ENCODE data around the gene TIAM2.

Gene TIAM2

GRCh38 chr6:155130161-155130853 lies 135.2 kb downstream of the TIAM2 start:
- DNase-seq (ENCODE audit: low spot score) = no peak

DNA sequence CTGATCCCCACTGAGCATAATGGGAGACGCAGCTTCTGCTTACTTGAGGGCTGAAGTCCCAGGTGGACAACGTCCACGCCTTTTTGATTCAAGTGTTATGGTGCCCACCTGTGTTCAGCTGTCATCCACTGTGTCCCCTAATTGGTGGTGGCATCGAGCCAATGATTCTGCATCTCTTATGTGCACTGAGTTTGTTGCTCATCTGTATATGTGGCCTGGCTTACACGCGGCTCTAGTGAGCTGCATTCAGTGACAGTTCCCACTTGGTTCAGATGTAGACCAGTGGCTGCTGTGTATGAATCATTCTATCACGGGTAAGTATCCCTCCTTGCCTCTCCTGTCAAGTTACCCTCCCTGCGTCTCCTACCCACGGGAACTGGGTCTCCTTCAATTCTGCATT lies 137.5 kb downstream of the TIAM2 start:
- DNase-seq (ENCODE audit: low spot score) = no peak

DNA sequence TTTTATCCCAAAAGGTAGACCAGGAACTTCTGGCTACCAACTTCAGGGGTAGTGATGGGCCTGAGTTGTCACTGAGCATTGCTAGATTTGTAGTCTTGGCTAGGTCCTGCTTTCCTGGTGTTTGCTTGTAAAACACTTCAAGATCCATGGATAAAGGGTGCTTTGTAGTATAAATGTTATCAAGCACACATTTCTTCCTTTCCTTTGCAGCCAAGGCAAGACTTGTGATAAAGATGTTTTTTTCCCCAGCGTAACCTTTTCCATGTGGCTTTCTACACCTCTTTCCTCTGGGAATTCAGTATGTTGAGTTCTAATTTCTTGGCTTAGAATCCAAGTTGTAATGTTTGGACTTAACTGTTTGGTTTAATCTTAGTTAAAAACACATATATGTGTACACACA lies 145.9 kb downstream of the TIAM2 start:
- DNase-seq (ENCODE audit: low spot score) = no peak

GRCh38 chr6:155141512-155141911 lies 146.4 kb downstream of the TIAM2 start:
- no peak for DNase-seq (ENCODE audit: low spot score)

GRCh38 chr6:155142168-155143028 lies 147.3 kb downstream of the TIAM2 start:
- DNase-seq (ENCODE audit: low spot score) = no peak

- no peak for DNase-seq (ENCODE audit: low spot score)
Observed at GRCh38 chr6:155143029-155143577, 148.0 kb downstream of the TIAM2 start.

DNA sequence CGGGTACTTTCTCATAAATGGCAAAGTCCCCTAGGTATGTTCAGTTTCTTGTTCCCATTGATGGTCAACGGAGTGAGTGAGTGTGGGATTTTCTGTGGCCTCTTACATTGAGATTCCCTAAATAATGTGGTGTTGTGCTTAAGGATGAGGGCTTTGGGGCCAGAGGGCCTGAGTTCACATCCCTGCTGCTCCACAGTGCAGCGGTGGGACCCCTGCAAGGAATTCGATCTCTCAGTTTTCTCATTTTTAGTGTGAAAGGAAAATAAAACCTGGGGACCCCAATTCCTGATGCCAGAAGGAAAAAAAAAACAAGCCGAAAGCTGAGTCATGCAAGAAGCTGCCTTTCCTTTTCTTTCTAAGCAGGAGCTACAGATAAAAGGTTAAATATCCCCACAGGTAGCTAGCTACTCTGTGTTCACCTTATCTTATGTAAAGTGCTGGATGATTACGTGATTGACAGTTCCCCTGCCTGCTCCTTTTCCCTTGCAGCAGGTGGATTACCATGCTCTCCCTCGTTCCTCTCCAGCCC lies 148.5 kb downstream of the TIAM2 start:
- DNase-seq (ENCODE audit: low spot score) = no peak

DNA sequence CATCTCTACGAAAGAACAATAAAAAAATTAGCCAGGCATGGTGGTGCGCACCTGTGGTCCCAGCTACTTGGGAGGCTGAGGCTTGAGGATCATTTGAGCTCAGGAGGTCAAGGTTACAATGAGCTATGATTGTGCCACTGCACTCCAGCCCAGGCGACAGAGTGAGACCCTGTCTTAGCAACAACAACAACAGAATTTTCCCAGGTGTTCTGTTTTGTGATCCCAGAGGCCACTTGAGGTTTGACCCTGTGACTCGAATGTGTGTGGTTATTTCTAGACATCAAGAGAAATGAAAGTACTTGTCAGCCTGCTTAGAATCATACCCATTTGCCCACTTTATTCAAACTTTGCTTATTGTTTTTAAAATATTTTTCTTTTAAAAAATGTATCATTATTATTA lies 151.1 kb downstream of the TIAM2 start:
- no peak for DNase-seq (ENCODE audit: low spot score)

GRCh38 chr6:155147958-155148663 lies 153.0 kb downstream of the TIAM2 start:
- no peak for DNase-seq (ENCODE audit: low spot score)

- DNase-seq (ENCODE audit: low spot score) = no peak
Observed at GRCh38 chr6:155150967-155151671, 156.0 kb downstream of the TIAM2 start.

- DNase-seq (ENCODE audit: low spot score) = peak; percentile 71
Observed at GRCh38 chr6:155152211-155153076, 157.3 kb downstream of the TIAM2 start.

DNA sequence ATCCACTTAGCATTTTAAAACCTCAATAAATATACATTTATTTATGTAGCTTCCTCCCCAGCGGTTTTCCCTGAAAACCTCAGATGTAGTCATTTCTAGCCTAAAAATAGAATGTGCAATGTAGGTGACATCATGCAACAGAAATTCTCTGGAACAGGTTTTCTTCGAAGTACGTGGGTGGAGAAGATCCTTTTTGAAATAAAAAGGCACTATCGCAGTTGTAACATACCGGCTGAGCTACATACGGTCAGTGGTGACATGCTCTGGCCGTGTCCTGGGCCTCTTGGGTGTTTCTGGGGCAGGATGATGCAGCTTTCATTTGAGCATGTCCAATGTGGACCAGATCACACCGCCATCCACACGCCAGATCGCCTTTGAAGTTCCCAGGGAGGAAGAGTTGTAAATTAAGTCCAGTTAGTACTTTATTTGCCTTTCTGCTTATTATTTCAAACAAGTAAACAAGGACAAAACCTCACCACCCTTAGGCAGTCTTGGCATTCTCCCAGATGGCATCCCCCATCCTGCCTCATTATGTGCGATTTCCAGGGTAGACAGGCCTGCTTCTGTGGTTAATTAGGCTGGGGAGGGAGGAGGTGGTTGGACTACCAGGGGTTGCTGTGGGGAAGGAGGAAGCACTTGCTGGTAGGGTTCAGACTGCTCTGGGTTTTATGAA lies 159.2 kb downstream of the TIAM2 start:
- no peak for DNase-seq (ENCODE audit: low spot score)

- no peak for DNase-seq (ENCODE audit: low spot score)
Observed at GRCh38 chr6:155155787-155156447, 160.8 kb downstream of the TIAM2 start.

GRCh38 chr6:155157101-155157500 lies 162.0 kb downstream of the TIAM2 start:
- no peak for DNase-seq (ENCODE audit: low spot score)

DNA sequence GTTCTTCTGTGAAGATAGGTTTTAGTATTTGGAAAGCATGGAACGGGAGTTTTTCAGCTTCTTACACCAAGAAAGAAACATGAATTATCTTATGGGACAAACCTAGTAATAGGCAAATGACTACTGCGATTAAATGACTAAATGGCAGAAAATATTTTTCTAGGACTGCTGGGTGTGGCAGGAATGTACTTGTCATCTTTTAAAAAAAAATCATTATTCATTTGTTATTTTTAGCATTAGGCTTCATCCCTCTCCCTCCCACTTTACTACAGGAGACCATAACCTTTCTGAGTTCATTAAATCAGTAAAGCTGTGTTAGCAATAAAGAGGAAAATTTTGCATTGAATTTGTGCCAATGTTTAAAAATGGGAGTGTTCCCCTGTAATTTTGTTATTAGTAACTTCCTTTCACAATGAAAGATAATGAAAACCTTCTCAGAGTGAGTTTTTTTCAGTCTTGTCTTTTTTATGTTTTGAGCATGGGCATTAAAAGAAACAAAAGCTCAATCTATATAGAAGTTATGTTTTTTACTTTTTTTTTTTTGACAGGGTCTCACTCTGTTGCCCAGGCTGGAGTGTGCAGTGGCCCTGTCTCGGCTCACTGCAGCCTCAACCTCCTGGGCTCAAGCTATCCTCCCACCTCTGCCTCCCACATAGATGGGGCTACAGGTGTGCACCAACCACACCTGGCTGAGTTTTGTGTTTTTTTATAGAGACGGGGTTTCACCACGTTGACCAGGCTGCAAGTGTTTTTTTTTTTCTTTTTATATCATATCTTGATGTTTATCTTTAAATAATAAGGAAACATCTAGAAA lies 163.1 kb downstream of the TIAM2 start:
- no peak for DNase-seq (ENCODE audit: low spot score)

DNA sequence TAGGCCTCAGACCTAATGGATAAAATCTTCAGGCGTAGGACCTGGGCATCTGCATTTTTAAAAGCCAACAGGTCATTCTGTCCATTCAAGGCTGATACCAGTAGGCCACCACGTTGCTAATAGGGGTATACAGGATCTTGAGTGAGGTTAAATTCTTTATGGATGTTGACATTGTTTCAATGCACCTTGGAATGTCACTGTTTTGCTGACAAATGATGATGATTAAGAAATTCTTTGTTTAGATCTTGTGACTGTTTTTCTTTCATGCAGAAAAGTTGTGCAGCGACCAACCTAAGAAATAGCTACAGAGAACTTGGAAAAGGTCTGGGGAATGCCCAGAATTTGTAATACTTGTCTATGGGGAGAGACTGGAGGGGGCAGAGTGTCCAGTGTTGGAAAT lies 167.6 kb downstream of the TIAM2 start:
- no peak for DNase-seq (ENCODE audit: low spot score)

GRCh38 chr6:155163601-155164000 lies 168.5 kb downstream of the TIAM2 start:
- DNase-seq (ENCODE audit: low spot score) = no peak

- DNase-seq (ENCODE audit: low spot score) = no peak
Observed at GRCh38 chr6:155165029-155165710, 170.1 kb downstream of the TIAM2 start.

All from ecto neural progenitor cell (in vitro differentiated cells).